HFFc6 (cell line): ENCODE data around the gene PPID. TPM values are rescaled to one million over a fixed set of nuclear protein-coding genes. Genes with fewer than 3 reads are reported as not detected.
"Not testable (repeated sequence)": the region's sequence is repeated elsewhere in the genome, so short reads cannot be mapped to it uniquely, and the experiment has no call there.

Experiments
- DNase-seq: peaks from one replicate; pipeline ENCODE4 v3.0.0-alpha.2; 2018
- H3K27ac Mint-ChIP-seq: 2 replicates; pipeline ENCODE4 v1.8.0; 2020; ENCODE audit warnings: mild to moderate bottlenecking, mixed read lengths
- H3K27me3 Mint-ChIP-seq: 2 replicates; pipeline ENCODE4 v1.8.0; 2021; ENCODE audit warnings: mild to moderate bottlenecking, moderate library complexity, mixed read lengths; ENCODE audit not compliant: insufficient read depth
- H3K36me3 Mint-ChIP-seq: 2 replicates; pipeline ENCODE4 v1.8.0; 2021; ENCODE audit warnings: low read depth, mixed read lengths
- H3K4me1 Mint-ChIP-seq: 2 replicates; pipeline ENCODE4 v1.8.0; 2020; ENCODE audit warnings: low read depth, mixed read lengths
- H3K4me3 Mint-ChIP-seq: 2 replicates; pipeline ENCODE4 v1.8.0; 2020; ENCODE audit warnings: mild to moderate bottlenecking, moderate library complexity, mixed read lengths
- H3K9me3 Mint-ChIP-seq: 2 replicates; pipeline ENCODE4 v1.8.0; 2020; ENCODE audit warnings: mild to moderate bottlenecking, mixed read lengths
- total RNA-seq, 6 experiments: library from RNA; stranded (reverse); fragmentation: NEBNext Ultra II Directional; extraction: Animal tissue kit (Norgen Biotek cat#: 25700); gene quantifications; 2 replicates in 1 of 6; 3 replicates in 5 of 6; pipeline ENCODE4 v1.2.3, GENCODE V29; 2021
- TF ChIP-seq, protein P1 (sequence below): fragments of 200-600 bp; sonication (generic); IDR thresholded peaks from 2 replicates; pipeline ENCODE4 v1.5.0; 2021; ENCODE audit warnings: antibody characterized with exemption, mild to moderate bottlenecking

The PPID gene
- total RNA-seq, 6 experiments from 2014 or later = 23.2 to 30.2 (median 23.9) TPM

- Mint-ChIP-seq H3K27ac (no peak overlapping the region), H3K4me1 (peaks cover 37% of the 10 kb centered on the region), H3K27me3 (no peaks in the 10 kb centered on the region; the same call in 1 of the 2 replicates), H3K9me3 (no peaks in the 10 kb centered on the region), H3K4me3 (no peak overlapping the region; the same call in 1 of the 2 replicates), H3K36me3 (no peaks in the 10 kb centered on the region)
- TF ChIP-seq, protein P1, sequence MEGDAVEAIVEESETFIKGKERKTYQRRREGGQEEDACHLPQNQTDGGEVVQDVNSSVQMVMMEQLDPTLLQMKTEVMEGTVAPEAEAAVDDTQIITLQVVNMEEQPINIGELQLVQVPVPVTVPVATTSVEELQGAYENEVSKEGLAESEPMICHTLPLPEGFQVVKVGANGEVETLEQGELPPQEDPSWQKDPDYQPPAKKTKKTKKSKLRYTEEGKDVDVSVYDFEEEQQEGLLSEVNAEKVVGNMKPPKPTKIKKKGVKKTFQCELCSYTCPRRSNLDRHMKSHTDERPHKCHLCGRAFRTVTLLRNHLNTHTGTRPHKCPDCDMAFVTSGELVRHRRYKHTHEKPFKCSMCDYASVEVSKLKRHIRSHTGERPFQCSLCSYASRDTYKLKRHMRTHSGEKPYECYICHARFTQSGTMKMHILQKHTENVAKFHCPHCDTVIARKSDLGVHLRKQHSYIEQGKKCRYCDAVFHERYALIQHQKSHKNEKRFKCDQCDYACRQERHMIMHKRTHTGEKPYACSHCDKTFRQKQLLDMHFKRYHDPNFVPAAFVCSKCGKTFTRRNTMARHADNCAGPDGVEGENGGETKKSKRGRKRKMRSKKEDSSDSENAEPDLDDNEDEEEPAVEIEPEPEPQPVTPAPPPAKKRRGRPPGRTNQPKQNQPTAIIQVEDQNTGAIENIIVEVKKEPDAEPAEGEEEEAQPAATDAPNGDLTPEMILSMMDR = no peak
- no peak for DNase-seq
Measured at GRCh38 chr4:158767451-158767850, 44.3 kb upstream of the PPID start.

GRCh38 chr4:158766434-158767044 lies 43.3 kb upstream of the PPID start:
- Mint-ChIP-seq H3K4me3 (no peak overlapping the region), H3K36me3 (no peaks in the 10 kb centered on the region), H3K27me3 (no peaks in the 10 kb centered on the region; the same call in 1 of the 2 replicates), H3K4me1 (peaks cover 29% of the 10 kb centered on the region), H3K27ac (no peak overlapping the region), H3K9me3 (no peaks in the 10 kb centered on the region)
- no peak for DNase-seq
- TF ChIP-seq, protein P1 = no peak

DNA sequence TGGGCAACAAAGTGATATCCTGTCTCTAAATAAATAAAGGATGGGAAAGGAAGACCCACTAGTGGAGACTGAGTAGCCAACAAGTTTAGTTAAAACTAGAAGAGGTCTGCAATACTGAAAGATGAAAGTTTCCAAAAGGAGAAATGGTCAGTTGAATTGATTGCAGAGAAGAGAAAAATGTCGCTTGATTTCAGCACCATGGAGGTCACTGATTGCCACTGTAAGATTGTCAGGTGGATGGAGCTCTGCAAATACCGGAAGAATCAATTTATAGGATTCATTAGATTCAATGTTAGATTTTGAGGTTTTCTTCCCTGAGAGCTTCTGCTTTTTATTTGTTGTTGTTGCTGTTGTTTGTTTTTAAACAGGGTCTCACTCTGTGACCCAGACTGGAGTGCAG lies 40.3 kb upstream of the PPID start:
- H3K27me3 Mint-ChIP-seq = no peaks in the 10 kb centered on the region; the same call in none of the 2 replicates
- no peaks in the 10 kb centered on the region for H3K9me3 Mint-ChIP-seq
- no peak overlapping the region for H3K27ac Mint-ChIP-seq
- H3K36me3 Mint-ChIP-seq = no peaks in the 10 kb centered on the region
- DNase-seq = no peak
- no peak overlapping the region for H3K4me3 Mint-ChIP-seq
- peaks cover 27% of the 10 kb centered on the region for H3K4me1 Mint-ChIP-seq
- TF ChIP-seq, protein P1 = no peak

GRCh38 chr4:158762553-158762952 lies 39.4 kb upstream of the PPID start:
- DNase-seq = no peak
- TF ChIP-seq, protein P1 = no peak
- Mint-ChIP-seq H3K4me1 (peaks cover 27% of the 10 kb centered on the region), H3K9me3 (no peaks in the 10 kb centered on the region; the same call in 1 of the 2 replicates), H3K4me3 (no peak overlapping the region), H3K27me3 (no peaks in the 10 kb centered on the region; the same call in none of the 2 replicates), H3K36me3 (peaks cover 6% of the 10 kb centered on the region; the same call in 1 of the 2 replicates), H3K27ac (no peak overlapping the region)

- peaks cover 35% of the 10 kb centered on the region for H3K4me1 Mint-ChIP-seq
- TF ChIP-seq, protein P1 = no peak
- no peaks in the 10 kb centered on the region; the same call in none of the 2 replicates for H3K27me3 Mint-ChIP-seq
- H3K27ac Mint-ChIP-seq = peak overlapping the region; percentile 36; the same call in 1 of the 2 replicates
- H3K9me3 Mint-ChIP-seq = no peaks in the 10 kb centered on the region; the same call in 1 of the 2 replicates
- peak; percentile 22 for DNase-seq
- peaks cover 14% of the 10 kb centered on the region for H3K36me3 Mint-ChIP-seq
- peak overlapping the region; percentile 47; the same call in 1 of the 2 replicates for H3K4me3 Mint-ChIP-seq
Measured at GRCh38 chr4:158760866-158761265, 37.7 kb upstream of the PPID start.

DNA sequence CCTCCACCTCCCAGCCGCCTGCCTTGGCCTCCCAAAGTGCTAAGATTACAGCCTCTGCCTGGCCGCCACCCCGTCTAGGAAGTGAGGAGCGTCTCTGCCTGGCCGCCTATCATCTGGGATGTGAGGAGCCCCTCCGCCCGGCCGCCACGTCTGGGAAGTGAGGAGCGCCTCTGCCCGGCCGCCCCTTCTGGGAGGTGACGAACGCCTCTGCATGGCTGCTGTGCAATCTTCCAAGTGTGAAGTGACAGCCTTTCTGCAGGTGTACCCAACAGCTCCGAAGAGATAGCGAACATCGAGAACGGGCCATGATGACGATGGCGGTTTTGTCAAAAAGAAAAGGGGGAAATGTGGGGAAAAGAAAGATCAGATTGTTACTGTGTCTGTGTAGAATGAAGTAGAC lies 36.3 kb upstream of the PPID start:
- Mint-ChIP-seq H3K36me3 (peaks cover 14% of the 10 kb centered on the region), H3K4me1 (peaks cover 45% of the 10 kb centered on the region)
- DNase-seq, H3K9me3 Mint-ChIP-seq, H3K27me3 Mint-ChIP-seq, H3K27ac Mint-ChIP-seq, H3K4me3 Mint-ChIP-seq: not testable (repeated sequence)
